Kidney epithelial cell (primary cell): Measurements from ENCODE around the gene M1AP. TPM values are rescaled to one million over a fixed set of nuclear protein-coding genes. Genes with fewer than 3 reads are reported as not detected.

ENCODE experiments used
- DNase-seq: peaks from one replicate; pipeline ENCODE4 v3.0.0-alpha.2; 2010; ENCODE audit warnings: low read depth
- H3K27me3 ChIP-seq: 2 replicates; pipeline ENCODE4 v1.6.0; 2011; ENCODE audit warnings: low read length; ENCODE audit not compliant: control insufficient read depth, insufficient read depth
- H3K36me3 ChIP-seq: 2 replicates; pipeline ENCODE4 v1.5.1; 2011; ENCODE audit warnings: low read length; ENCODE audit not compliant: control insufficient read depth, insufficient read depth
- H3K4me3 ChIP-seq: 2 replicates; pipeline ENCODE4 v1.5.1; 2011; ENCODE audit warnings: low read depth, mild to moderate bottlenecking, control low read depth, low read length
- total RNA-seq: library from RNA; depleted of rRNA; stranded (reverse); fragments of >200 nt; gene quantifications from 2 replicates; pipeline ENCODE4 v1.2.3, GENCODE V29; 2015
- TF ChIP-seq, protein P1 (sequence below): IDR thresholded peaks from 2 replicates; pipeline ENCODE4 v1.5.1; 2011; ENCODE audit warnings: mild to moderate bottlenecking, moderate library complexity, low read length, control low read depth, inconsistent platforms; ENCODE audit not compliant: insufficient read depth, poor library complexity, severe bottlenecking

M1AP gene
- total RNA-seq, 1 donor from 2014 or later = 1.3 TPM

DNA sequence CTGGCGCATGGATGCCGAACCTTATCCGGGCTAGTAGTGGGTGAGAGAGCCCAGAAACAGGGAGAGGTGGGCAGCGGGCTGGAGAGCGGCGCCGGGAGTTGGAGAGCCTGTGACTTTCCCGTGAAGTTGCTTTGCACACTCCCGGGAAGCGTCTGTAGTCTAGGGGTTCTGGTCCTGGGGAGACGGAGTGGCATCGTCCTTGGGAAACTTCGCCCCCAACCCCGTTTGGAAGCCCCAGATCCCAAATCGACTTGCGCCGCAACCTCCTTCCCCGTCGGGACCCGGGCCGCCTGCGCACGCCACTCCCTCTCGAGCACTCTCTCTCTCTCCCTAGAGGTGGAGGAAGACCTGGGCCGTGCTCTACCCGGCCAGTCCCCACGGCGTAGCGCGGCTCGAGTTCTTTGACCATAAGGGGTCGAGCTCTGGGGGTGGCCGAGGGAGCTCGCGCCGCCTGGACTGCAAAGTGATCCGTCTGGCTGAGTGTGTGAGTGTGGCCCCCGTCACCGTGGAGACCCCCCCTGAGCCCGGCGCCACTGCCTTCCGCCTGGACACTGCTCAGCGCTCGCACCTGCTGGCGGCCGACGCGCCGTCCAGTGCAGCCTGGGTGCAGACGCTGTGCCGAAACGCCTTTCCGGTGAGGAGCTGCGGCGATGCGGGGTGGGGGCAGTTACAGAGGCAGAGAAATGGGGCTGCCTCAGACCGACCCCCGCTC, 93.2 kb downstream of the M1AP start:
- DNase-seq = no peak
- TF ChIP-seq, protein P1, sequence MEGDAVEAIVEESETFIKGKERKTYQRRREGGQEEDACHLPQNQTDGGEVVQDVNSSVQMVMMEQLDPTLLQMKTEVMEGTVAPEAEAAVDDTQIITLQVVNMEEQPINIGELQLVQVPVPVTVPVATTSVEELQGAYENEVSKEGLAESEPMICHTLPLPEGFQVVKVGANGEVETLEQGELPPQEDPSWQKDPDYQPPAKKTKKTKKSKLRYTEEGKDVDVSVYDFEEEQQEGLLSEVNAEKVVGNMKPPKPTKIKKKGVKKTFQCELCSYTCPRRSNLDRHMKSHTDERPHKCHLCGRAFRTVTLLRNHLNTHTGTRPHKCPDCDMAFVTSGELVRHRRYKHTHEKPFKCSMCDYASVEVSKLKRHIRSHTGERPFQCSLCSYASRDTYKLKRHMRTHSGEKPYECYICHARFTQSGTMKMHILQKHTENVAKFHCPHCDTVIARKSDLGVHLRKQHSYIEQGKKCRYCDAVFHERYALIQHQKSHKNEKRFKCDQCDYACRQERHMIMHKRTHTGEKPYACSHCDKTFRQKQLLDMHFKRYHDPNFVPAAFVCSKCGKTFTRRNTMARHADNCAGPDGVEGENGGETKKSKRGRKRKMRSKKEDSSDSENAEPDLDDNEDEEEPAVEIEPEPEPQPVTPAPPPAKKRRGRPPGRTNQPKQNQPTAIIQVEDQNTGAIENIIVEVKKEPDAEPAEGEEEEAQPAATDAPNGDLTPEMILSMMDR = no peak
- Histone ChIP-seq H3K27me3 (no peaks in the 10 kb centered on the region), H3K36me3 (no peaks in the 10 kb centered on the region), H3K4me3 (peak overlapping the region; percentile 80)

DNA sequence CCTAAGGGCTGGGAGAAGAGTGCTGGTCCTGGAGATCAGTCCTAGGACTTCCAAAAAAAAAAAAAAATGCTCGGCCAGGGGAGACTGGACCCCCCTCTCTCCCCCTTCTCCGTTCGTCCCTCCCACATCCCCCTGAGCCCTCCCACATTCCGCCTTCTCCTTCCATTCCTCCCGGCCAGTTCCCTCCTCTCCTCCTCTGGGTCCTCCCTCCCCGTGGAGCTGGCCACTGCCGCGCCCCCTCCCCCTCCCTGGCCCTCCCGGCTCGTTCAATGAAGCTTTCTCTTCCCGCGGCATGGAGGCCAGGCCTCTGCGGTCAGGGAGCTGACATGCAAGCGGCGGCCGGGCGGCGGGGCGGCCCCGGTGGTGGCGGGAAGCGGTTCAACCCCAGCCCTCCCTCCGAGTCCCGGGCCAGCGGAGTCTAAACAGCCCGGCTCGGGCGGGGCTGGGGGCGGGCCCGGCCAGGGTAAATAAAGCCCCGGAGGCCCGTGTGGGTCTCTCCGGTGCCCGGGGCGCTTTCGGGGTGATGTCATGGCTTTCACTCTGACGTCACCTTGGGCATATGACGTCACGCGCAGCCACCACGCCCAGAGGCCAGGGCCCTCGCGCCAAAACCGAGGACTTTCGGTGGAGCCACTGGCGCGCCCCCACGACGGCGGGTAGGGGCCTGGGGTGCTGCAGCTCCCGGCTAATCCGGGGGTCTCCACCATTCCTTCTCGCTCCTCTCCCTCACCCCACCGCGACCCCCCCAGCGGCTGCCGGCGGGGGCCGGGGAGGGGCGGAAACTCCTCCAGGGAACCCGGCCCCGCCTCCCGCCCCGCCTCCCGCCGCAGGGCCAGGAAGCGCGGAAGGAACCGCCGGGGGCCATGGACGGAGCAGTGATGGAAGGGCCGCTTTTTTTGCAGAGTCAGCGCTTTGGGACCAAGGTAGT, 94.0 kb downstream of the M1AP start, which contains the start of the genes DOK1 and LOXL3:
DOK1 (plus strand) TSS at position 829 of the 928 bp plus-strand sequence; CDS start at position 864, 35 bp downstream.
LOXL3 (minus strand) TSS at position 51 of the 928 bp plus-strand sequence. CDS start 1,308 bp downstream, outside the sequence.
- TF ChIP-seq, protein P1 = no peak
- peak within 1 kb of the TSS; percentile 80 for H3K4me3 ChIP-seq
- no peaks in the 10 kb centered on the region for H3K27me3 ChIP-seq
- no peak for DNase-seq
- H3K36me3 ChIP-seq = no peaks in the 10 kb centered on the region

- no peaks in the 10 kb centered on the region for H3K36me3 ChIP-seq
- H3K27me3 ChIP-seq = no peaks in the 10 kb centered on the region
- no peak for DNase-seq
- H3K4me3 ChIP-seq = peak overlapping the region; percentile 80
- TF ChIP-seq, protein P1 = no peak
These were observed 95.0 kb downstream of the M1AP start for GRCh38 chr2:74552914-74553811.

GRCh38 chr2:74551942-74552913, 95.9 kb downstream of the M1AP start:
- no peak for DNase-seq
- no peaks in the 10 kb centered on the region for H3K36me3 ChIP-seq
- H3K4me3 ChIP-seq = no peak overlapping the region
- TF ChIP-seq, protein P1 = no peak
- no peaks in the 10 kb centered on the region for H3K27me3 ChIP-seq
